ENCODE measurements around the gene C17orf58. TPM values are rescaled to one million over a fixed set of nuclear protein-coding genes. Genes with fewer than 3 reads are reported as not detected.
A peak's percentile ranks its signal among the peaks of the same experiment; 100 is the strongest.

Gene C17orf58
- total and polyA plus RNA-seq, 9 of the 15 experiments (the other 6 are each of a cell fraction or from before 2014, with no cell fraction given): 8.6 to 37.4 (median 27.6) TPM

GRCh38 chr17:67993998-67994361 is 2.3 kb downstream of the C17orf58 start (continued):
- TF ChIP-seq SRSF9 (IDR thresholded peaks at IDR 0.05; ENCODE audit: borderline replicate concordance, low read depth, low read length) (no peak), FIP1L1 (IDR thresholded peaks at IDR 0.05; ENCODE audit: low read depth, low read length, poor library complexity, severe bottlenecking) (no peak), ZNF232 (CRISPR knock-in tag; IDR thresholded peaks at IDR 0.05) (no peak), PPARD (CRISPR knock-in tag; IDR thresholded peaks at IDR 0.05) (no peak), ZFP36 (IDR thresholded peaks at IDR 0.05; ENCODE audit: low read depth, low read length, partially characterized antibody) (no peak), CHD1 (IDR thresholded peaks at IDR 0.05; ENCODE audit: low read length) (peak; percentile 56), XRCC5 (IDR thresholded peaks at IDR 0.05; ENCODE audit: low read depth, low read length) (0 out of 2 replicates have a peak, but pooled peaks have one; percentile 33), ELF2 (CRISPR knock-in tag; IDR thresholded peaks at IDR 0.05) (0 out of 2 replicates have a peak, but pooled peaks have one; percentile 21), RBM15 (IDR thresholded peaks at IDR 0.05; ENCODE audit: insufficient read depth, low read length) (no peak), NEUROD1 (IDR thresholded peaks at IDR 0.05; ENCODE audit: borderline replicate concordance, low read depth, low read length, partially characterized antibody) (no peak)
- TF ChIP-seq, protein P1, sequence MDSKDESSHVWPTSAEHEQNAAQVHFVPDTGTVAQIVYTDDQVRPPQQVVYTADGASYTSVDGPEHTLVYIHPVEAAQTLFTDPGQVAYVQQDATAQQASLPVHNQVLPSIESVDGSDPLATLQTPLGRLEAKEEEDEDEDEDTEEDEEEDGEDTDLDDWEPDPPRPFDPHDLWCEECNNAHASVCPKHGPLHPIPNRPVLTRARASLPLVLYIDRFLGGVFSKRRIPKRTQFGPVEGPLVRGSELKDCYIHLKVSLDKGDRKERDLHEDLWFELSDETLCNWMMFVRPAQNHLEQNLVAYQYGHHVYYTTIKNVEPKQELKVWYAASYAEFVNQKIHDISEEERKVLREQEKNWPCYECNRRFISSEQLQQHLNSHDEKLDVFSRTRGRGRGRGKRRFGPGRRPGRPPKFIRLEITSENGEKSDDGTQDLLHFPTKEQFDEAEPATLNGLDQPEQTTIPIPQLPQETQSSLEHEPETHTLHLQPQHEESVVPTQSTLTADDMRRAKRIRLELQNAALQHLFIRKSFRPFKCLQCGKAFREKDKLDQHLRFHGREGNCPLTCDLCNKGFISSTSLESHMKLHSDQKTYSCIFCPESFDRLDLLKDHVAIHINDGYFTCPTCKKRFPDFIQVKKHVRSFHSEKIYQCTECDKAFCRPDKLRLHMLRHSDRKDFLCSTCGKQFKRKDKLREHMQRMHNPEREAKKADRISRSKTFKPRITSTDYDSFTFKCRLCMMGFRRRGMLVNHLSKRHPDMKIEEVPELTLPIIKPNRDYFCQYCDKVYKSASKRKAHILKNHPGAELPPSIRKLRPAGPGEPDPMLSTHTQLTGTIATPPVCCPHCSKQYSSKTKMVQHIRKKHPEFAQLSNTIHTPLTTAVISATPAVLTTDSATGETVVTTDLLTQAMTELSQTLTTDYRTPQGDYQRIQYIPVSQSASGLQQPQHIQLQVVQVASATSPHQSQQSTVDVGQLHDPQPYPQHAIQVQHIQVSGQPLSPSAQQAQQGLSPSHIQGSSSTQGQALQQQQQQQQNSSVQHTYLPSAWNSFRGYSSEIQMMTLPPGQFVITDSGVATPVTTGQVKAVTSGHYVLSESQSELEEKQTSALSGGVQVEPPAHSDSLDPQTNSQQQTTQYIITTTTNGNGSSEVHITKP (IDR thresholded peaks at IDR 0.05; ENCODE audit: partially characterized antibody): peak; percentile 54
- TF ChIP-seq, protein P2, sequence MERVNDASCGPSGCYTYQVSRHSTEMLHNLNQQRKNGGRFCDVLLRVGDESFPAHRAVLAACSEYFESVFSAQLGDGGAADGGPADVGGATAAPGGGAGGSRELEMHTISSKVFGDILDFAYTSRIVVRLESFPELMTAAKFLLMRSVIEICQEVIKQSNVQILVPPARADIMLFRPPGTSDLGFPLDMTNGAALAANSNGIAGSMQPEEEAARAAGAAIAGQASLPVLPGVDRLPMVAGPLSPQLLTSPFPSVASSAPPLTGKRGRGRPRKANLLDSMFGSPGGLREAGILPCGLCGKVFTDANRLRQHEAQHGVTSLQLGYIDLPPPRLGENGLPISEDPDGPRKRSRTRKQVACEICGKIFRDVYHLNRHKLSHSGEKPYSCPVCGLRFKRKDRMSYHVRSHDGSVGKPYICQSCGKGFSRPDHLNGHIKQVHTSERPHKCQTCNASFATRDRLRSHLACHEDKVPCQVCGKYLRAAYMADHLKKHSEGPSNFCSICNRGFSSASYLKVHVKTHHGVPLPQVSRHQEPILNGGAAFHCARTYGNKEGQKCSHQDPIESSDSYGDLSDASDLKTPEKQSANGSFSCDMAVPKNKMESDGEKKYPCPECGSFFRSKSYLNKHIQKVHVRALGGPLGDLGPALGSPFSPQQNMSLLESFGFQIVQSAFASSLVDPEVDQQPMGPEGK (CRISPR knock-in tag; IDR thresholded peaks at IDR 0.05; ENCODE audit: borderline replicate concordance): 0 out of 2 replicates have a peak, but pooled peaks have one; percentile 36
- TF ChIP-seq, protein P3, sequence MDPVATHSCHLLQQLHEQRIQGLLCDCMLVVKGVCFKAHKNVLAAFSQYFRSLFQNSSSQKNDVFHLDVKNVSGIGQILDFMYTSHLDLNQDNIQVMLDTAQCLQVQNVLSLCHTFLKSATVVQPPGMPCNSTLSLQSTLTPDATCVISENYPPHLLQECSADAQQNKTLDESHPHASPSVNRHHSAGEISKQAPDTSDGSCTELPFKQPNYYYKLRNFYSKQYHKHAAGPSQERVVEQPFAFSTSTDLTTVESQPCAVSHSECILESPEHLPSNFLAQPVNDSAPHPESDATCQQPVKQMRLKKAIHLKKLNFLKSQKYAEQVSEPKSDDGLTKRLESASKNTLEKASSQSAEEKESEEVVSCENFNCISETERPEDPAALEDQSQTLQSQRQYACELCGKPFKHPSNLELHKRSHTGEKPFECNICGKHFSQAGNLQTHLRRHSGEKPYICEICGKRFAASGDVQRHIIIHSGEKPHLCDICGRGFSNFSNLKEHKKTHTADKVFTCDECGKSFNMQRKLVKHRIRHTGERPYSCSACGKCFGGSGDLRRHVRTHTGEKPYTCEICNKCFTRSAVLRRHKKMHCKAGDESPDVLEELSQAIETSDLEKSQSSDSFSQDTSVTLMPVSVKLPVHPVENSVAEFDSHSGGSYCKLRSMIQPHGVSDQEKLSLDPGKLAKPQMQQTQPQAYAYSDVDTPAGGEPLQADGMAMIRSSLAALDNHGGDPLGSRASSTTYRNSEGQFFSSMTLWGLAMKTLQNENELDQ (CRISPR knock-in tag; IDR thresholded peaks at IDR 0.05; ENCODE audit: borderline replicate concordance): no peak
